Fibroblast of mammary gland (primary cell): Measurements from ENCODE around the gene WNT5A.
"Not testable (repeated sequence)": the region's sequence is repeated elsewhere in the genome, so short reads cannot be mapped to it uniquely, and the experiment has no call there.

ENCODE experiments used
- DNase-seq: peaks from one replicate; pipeline ENCODE4 v3.0.0-alpha.2; 2010; ENCODE audit warnings: low read depth
- H3K4me3 ChIP-seq: 2 replicates; pipeline ENCODE4 v1.5.1; 2011; ENCODE audit warnings: low read depth, mild to moderate bottlenecking, low read length, moderate library complexity; ENCODE audit not compliant: control insufficient read depth
- TF ChIP-seq, protein P1 (sequence below): conservative IDR thresholded peaks from 2 replicates; pipeline ENCODE4 v1.5.1; 2011; ENCODE audit warnings: low read depth, low read length, inconsistent platforms; ENCODE audit not compliant: control insufficient read depth, insufficient read depth

WNT5A gene

DNA sequence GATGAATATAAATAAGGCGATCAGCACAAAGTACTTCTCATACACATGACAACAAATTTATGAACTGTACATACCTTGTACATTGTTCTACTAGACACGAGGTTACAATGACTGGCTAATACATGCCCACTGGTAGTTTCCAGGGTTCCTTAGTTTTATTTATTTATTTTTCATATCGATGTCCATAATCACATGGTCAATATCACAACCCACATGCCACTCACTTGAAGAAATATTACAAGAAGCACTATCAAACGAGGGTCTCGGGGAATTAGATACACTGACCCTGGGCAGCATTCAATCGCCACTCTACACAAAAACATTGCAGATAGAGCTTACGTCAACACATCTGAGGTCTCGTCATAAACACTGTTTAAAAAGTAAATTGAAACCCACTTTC, 21.2 kb upstream of the WNT5A start:
- TF ChIP-seq, protein P1, sequence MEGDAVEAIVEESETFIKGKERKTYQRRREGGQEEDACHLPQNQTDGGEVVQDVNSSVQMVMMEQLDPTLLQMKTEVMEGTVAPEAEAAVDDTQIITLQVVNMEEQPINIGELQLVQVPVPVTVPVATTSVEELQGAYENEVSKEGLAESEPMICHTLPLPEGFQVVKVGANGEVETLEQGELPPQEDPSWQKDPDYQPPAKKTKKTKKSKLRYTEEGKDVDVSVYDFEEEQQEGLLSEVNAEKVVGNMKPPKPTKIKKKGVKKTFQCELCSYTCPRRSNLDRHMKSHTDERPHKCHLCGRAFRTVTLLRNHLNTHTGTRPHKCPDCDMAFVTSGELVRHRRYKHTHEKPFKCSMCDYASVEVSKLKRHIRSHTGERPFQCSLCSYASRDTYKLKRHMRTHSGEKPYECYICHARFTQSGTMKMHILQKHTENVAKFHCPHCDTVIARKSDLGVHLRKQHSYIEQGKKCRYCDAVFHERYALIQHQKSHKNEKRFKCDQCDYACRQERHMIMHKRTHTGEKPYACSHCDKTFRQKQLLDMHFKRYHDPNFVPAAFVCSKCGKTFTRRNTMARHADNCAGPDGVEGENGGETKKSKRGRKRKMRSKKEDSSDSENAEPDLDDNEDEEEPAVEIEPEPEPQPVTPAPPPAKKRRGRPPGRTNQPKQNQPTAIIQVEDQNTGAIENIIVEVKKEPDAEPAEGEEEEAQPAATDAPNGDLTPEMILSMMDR = no peak
- no peak for DNase-seq
- no peak overlapping the region for H3K4me3 ChIP-seq

- no peak overlapping the region for H3K4me3 ChIP-seq
- no peak for DNase-seq
- TF ChIP-seq, protein P1 = no peak
Observed at GRCh38 chr3:55507808-55508207, 20.7 kb upstream of the WNT5A start.

DNA sequence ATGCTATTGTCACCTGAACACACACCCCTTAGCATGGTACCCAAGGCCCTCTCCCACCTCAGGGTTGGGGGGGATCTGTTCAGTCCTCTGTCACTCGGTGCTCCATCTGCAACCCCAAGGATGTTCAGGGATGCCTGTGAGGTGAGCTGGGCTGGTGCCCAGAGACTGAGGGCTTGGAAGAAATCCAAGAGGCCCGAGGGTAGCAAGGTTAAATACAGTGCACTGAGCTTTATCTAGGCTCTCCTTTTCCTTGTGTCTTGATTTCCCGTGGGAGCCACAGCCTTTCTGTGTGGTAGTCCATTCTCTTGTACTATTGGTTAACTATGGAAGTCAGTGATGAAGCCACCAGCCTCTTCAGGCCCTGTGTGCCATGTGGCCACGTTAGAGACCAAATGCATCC, 18.7 kb upstream of the WNT5A start:
- DNase-seq = no peak
- H3K4me3 ChIP-seq = no peak overlapping the region
- TF ChIP-seq, protein P1 = no peak

DNA sequence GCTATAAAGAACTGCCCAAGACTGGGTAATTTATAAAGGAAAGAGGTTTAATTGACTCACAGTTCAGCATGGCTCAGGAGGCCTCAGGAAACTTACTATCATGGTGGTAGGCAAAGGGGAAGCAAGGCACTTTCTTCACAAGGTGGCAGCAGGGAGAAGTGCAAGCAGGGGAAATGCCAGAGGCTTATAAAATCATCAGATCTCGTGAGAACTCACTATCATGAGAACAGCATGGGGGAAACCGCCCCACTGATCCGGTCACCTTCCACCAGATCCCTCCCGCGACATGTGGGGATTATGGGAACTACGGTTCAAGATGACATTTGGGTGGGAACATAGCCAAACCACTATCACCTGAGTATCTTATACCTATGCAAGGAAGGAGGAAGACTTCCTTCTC, 18.0 kb upstream of the WNT5A start:
- DNase-seq, H3K4me3 ChIP-seq: not testable (repeated sequence)
- TF ChIP-seq, protein P1 = peak; percentile 19

GRCh38 chr3:55501905-55502304, 14.8 kb upstream of the WNT5A start:
- TF ChIP-seq, protein P1 = no peak
- DNase-seq = no peak
- no peak overlapping the region for H3K4me3 ChIP-seq

- DNase-seq = no peak
Observed at GRCh38 chr3:55500555-55501330, 13.6 kb upstream of the WNT5A start.

More at GRCh38 chr3:55500555-55501330, 13.6 kb upstream of the WNT5A start:
- no peak overlapping the region for H3K4me3 ChIP-seq
- TF ChIP-seq, protein P1 = no peak
